Non-pigmented ciliary epithelial cell (primary cell): Measurements from ENCODE around the gene IL25.
A peak's percentile ranks its signal among the peaks of the same experiment; 100 is the strongest.
"Not testable (repeated sequence)": the region's sequence is repeated elsewhere in the genome, so short reads cannot be mapped to it uniquely, and the experiment has no call there.

Source experiments
- DNase-seq: peaks from one replicate; pipeline ENCODE4 v3.0.0-alpha.2; 2010; ENCODE audit warnings: low read depth

IL25 gene

DNA sequence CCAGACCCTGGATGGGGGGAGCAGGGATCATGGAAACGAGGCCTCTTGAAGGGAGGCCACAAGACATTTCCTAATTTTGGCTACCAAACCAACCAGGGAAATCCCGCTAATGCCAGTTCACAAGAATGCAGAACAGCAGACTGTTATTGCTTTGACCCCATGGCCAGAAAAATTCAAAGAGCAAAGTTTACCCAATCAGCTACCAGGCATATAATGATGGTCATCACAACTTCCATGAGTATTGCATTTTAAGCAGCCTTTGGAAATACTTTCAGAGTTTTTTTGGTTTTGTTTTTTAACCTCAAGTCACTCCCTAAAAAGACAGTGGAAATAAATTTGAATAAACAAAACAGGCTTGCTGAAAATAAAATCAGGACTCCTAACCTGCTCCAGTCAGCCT, at the start of gene IL25:
IL25 (plus strand) TSS at position 301 of the 400 bp plus-strand sequence.
- DNase-seq, result no peak

GRCh38 chr14:23323838-23324454, 48.7 kb upstream of the IL25 start:
- no peak for DNase-seq

DNA sequence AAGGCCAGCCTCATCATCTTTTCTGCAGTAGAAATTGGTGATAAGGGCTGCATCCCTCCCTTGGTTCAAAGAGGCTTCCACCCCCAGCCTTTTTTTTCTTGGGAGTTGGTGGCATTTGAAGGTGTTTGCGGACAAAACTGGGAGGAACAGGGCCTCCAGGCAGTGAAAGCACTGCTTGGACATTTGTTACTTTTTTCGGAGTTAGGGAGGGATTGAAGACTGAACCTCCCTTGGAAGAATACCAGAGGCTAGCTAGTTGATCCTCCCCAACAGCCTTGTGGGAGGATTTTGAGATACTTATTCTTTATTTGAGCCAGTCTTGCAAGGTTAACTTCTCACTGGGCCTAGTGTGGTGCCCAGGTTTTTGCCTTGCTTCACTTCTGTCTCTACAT, 48.2 kb upstream of the IL25 start:
- no peak for DNase-seq

- no peak for DNase-seq
These were observed 47.6 kb upstream of the IL25 start for GRCh38 chr14:23324993-23325392.

GRCh38 chr14:23325746-23326145, 46.9 kb upstream of the IL25 start:
- not testable (repeated sequence) for DNase-seq

DNA sequence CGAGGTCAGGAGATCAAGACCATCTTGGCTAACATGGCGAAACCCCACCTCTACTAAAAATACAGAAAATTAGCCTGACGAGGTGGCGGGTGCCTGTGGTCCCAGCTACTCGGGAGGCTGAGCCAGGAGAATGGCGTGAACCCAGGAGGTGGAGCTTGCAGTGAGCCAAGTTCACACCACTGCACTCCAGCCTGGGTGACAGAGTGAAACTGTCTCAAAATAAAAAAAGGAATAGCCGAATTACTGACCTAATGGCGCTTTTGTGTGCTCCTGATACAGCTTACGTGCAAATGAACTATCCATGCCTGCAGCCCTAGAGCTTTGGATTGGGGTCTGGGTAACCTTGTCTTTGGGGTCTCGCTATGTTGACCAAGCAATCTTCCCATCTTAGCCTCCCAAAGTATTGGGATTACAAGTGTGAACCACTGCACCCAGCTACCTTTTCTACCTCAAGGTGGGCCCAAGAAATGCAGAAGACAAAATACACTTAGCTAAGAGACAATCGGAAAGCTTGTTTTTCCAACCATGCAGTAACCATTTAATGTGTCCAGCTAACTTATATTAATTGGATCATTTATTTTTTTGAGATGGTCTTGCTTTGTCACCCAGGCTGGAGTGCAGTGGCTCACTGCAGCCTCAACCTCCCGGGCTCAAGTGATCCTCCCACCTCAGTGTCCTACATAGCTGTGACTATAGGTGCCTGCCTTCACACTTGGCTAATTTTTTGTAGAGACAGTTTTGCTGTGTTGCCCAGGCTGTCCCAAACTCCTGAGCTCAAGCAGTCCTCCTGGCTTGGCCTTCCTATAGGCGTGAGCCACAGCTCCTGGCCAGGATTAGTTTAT, 45.9 kb upstream of the IL25 start:
- no peak for DNase-seq

DNA sequence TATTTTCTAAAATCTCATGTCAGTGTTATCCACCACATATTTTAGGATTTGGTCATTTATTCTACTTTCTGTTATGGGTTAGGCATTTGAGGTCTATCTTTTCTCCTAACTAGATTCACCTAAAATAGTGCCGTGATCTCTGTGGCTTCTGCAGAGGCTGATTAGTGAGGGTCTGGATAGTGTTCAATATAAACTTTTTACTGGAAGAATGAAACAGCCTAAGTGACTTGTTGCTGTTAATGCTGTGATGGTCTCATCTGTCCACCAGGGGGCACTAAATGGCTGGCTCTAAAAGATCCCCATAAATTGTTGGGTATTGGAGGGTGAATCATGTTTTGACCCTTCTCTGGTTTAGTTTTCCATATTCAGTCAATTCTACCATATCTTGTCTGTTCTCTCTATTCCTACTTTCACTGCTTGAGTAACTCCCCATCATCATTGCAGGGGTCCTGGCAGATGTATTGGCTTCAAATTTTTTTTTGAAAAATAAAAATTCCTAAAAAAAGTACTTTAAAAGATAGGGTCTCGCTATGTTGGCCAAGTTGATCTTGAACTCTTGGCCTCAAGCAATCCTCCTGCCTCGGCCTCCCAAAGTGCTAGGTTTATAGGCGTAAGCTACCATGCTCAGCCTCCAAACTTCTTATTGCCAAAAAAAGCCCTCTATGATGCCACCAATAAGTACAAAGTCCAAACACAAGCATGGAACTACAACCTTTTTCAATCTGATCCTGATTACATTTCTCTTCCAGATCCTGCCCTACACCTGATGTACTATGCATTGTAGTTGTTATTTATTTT, 44.5 kb upstream of the IL25 start:
- no peak for DNase-seq

DNA sequence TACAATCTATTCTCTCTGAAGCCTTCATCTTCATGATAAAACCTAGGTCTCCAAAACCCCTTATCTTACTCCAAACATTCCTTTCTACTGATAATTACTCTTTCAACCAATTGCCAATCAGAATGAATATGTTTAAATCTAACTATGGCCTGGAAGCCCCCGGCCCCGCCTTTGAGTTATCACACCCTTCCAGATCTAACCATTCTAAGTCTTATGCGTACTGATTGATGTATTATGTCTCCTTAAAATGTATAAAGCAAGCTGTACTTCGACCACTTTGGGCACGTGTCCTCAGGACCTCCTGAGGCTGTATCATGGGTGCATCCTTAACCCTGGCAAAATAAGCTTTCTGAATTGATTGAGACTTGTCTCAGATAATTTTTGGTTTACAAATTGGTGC, 37.0 kb upstream of the IL25 start:
- DNase-seq, result no peak

- DNase-seq, result no peak
These were observed 32.9 kb upstream of the IL25 start for GRCh38 chr14:23339506-23340268.

DNA sequence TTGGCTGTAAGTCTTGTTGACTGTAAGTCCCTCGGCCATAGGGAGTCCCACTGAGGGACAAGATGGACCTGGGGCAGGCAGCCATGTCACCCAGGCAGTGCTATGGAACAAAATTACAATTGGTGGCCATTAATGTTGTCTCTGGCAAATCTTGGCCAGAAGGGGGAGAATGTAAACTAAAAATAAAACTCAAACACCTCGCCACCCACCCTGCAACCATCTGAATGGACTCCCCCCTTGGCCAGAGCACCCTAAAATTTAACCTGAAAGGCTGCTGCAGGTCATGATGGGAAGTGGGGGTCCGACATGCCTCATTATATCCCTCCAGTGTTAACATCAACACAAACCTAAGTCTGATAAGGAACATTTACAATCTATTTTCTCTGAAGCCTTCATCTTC, 28.1 kb upstream of the IL25 start:
- DNase-seq, result no peak

DNA sequence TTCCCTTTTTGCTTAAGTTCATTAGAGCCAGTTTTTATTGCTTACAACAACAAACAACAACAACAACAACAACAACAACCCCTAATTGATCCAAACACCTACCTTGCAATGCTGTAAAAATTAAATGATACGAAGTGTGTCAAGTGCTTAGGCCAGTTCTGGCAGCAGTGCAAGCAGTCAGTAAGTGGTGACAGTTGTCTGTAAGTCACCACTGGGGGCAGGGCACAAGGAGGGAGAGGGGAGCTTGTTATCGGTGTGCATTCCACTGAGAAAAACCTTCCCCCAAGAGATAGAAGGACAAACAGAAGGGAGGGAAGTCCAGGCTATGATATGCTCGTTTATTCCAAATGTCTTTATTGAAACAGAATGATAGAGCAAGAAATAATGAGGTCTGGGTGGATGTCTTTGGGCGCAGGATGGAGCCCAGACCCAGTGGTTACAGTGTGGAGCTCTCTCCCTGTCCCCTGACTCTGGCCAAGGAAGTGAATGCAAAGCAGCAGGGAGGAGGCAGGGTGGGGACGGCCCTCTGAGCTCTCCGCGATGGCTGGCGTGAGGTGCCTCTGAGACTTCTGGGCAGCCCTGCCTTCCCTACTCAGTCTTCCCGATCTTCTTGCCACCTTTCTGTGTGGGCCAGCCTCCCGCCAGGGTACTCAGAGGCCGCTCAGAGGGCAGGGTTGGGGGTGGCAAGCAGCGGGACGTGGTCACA, 26.5 kb upstream of the IL25 start:
- DNase-seq, result no peak

GRCh38 chr14:23346693-23347405, 25.8 kb upstream of the IL25 start:
- DNase-seq, result no peak

DNA sequence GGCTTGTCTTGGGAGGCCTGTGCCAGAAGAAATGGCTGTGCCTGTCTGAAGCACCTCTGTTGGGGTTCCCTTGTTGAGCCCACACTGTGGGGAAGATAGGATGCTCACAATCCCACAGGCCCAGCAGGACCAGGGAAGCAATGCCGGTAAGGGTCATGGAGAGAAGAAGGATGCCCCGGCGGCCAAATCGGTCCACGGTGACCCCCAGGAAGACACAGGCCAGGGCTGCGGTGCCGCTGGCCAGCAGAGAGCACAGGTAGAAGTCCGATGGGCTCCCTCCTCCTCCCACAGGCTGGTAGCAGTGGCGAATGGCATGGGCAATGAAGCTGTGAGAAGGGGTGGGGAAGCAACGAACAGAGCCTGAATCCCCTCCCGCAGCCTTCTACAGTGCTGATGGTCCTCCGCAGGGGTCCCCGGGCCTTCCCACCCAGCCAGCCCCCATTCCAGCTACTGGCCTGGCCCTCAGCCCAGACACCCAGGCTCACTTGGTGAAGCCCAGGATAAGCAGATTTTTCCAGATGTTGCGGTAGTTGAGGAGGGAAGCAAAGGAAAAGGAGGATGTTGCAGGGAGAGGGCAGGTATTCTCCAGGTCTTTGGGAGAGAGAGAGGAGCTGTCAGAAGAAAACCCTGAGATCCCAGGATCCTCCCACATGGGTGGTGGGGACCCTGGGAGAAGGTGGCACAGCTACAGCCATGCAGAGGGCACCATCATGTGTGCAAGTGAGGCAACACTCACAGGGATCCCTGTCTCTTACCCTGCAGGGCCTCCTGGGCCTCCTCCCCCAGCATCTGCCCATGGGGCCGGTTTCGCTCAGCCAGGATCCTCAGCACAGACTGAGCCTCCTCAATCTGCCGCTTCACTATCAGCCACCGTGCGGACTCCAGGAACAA, 25.0 kb upstream of the IL25 start:
- no peak for DNase-seq

DNA sequence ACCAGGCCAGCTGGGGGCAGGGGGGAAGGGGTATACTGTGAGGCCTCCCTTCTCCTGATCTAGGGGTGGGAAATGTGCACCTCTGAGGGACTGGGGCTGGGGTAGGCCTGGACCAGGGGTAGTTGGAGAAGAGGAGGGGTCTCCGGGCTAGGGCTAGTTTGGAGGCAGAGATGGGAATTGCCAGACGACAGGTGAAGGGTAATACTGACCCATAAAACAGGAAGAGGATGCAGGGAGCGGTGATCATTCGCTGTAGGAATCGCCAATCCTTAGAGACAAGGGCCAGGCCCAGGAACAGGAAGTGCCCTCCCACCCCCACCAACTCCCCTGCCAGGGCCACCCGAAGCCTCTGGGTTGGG, 24.3 kb upstream of the IL25 start:
- no peak for DNase-seq

DNA sequence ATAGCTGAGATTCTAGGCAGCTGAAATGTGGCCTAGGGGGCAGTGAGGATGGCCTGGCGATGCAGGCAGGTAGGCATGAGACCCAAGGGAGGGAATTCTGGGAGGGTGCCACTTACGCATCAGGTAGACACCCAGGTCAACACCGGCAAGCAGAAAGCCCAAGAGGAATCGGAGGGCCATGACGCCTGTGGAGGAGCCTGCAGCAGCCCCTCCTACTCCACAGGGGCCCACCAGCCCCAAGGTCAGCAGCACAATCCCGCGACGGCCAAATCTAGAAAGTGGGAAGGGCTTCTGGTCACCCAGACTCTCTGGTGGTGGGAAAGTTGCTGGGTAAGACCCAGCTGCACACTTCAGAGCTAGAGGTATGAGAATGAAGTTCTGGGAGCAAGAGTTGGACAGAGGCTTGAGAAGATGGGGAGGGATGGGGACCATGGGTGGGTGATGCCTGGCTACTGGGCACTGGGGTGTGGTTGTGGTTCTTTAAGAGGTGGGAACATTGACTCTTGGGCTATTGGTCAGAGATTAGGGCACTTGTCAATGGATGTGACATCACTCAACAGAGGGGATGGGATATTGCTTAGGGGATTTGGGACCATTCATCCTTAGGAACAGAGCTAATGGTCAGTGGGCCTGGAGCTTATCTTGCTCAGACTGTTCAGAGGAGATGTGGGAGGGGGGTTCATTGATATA, 23.3 kb upstream of the IL25 start:
- no peak for DNase-seq

GRCh38 chr14:23351681-23352505, 20.7 kb upstream of the IL25 start:
- DNase-seq, result no peak

- peak; percentile 63 for DNase-seq
These were observed 19.8 kb upstream of the IL25 start, which contains the start of gene SLC22A17 for GRCh38 chr14:23352506-23353432. TSS of gene SLC22A17 (minus strand) at chr14:23352887.
